PFSK-1 (cell line): ENCODE results near the gene DIAPH3.

ENCODE experiments used
- FOXP2 ChIP-seq: optimal IDR thresholded peaks from 2 replicates; pipeline ENCODE3; 2011; ENCODE audit warnings: borderline replicate concordance, control low read depth, inconsistent platforms; ENCODE audit not compliant: insufficient read depth; ENCODE audit errors: extremely low read length, extremely low read depth
- POLR2AphosphoS5 ChIP-seq: IDR thresholded peaks from 2 replicates; pipeline ENCODE4 v1.6.1; 2012; ENCODE audit warnings: low read depth, mild to moderate bottlenecking, control low read depth, low read length, moderate library complexity
- SIN3A ChIP-seq: IDR thresholded peaks from 2 replicates; pipeline ENCODE4 v1.6.1; 2012; ENCODE audit warnings: mild to moderate bottlenecking, low read length, moderate library complexity, borderline replicate concordance; ENCODE audit not compliant: insufficient read depth
- TAF1 ChIP-seq: IDR thresholded peaks from 2 replicates; pipeline ENCODE4 v1.6.1; 2012; ENCODE audit warnings: low read length, control low read depth, borderline replicate concordance; ENCODE audit not compliant: insufficient read depth
- TF ChIP-seq, protein P1 (sequence below), 2 experiments: IDR thresholded peaks; 2 replicates each; pipeline versions ENCODE4 v1.6.1 to v1.8.0; 2011 to 2012; ENCODE audit warnings: low read depth in 2 of 2, low read length in 2 of 2, control low read depth in 1 of 2, inconsistent platforms in 1 of 2, mild to moderate bottlenecking in 1 of 2, moderate library complexity in 1 of 2; ENCODE audit not compliant: insufficient read depth in 1 of 2

The DIAPH3 gene

DNA sequence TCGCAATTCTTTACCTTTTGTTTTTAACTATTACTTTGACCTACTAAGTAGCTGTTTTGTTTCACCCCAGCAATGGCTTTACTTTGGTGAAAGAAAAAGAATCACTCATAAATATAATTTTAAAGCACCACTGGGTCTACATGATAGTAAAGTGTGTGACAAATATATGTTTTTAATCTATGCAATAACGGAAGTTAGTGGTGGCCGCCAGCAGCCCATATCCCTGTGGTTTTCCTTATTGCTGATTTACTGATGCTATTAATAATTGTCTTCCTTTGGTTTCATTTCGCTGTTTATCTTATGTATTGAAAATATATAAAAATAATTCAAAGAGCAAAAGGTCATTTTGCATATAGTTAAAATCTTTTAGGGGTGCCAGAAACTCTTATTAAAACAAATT, 491.3 kb downstream of the DIAPH3 start:
- TF ChIP-seq, protein P1, sequence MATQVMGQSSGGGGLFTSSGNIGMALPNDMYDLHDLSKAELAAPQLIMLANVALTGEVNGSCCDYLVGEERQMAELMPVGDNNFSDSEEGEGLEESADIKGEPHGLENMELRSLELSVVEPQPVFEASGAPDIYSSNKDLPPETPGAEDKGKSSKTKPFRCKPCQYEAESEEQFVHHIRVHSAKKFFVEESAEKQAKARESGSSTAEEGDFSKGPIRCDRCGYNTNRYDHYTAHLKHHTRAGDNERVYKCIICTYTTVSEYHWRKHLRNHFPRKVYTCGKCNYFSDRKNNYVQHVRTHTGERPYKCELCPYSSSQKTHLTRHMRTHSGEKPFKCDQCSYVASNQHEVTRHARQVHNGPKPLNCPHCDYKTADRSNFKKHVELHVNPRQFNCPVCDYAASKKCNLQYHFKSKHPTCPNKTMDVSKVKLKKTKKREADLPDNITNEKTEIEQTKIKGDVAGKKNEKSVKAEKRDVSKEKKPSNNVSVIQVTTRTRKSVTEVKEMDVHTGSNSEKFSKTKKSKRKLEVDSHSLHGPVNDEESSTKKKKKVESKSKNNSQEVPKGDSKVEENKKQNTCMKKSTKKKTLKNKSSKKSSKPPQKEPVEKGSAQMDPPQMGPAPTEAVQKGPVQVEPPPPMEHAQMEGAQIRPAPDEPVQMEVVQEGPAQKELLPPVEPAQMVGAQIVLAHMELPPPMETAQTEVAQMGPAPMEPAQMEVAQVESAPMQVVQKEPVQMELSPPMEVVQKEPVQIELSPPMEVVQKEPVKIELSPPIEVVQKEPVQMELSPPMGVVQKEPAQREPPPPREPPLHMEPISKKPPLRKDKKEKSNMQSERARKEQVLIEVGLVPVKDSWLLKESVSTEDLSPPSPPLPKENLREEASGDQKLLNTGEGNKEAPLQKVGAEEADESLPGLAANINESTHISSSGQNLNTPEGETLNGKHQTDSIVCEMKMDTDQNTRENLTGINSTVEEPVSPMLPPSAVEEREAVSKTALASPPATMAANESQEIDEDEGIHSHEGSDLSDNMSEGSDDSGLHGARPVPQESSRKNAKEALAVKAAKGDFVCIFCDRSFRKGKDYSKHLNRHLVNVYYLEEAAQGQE (IDR thresholded peaks at IDR 0.05; ENCODE audit: insufficient read depth in 1 of 2, low read depth in 2 of 2, low read length in 2 of 2), result no peak
- TF ChIP-seq TAF1 (no peak), FOXP2 (no peak), POLR2AphosphoS5 (no peak), SIN3A (no peak)

DNA sequence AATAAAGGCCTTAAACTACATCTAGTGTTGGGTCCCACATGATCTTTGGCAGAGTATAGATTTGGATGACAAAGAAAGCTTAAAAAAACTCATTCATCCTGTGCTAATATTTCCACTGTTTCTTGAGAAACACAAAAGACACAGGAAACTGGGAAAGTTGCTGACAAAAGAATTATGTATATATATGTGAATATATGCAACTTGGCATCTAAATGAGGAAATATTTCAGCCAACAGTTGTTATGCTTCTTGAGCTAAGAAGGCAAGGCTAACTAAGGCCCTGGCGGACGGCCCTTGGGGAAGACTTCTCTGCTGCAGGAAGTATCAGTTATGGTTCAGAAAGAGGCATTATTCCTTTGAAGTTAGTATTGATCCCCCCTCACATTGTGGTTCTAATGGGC, 491.8 kb downstream of the DIAPH3 start:
- TF ChIP-seq FOXP2 (no peak), POLR2AphosphoS5 (no peak)

DNA sequence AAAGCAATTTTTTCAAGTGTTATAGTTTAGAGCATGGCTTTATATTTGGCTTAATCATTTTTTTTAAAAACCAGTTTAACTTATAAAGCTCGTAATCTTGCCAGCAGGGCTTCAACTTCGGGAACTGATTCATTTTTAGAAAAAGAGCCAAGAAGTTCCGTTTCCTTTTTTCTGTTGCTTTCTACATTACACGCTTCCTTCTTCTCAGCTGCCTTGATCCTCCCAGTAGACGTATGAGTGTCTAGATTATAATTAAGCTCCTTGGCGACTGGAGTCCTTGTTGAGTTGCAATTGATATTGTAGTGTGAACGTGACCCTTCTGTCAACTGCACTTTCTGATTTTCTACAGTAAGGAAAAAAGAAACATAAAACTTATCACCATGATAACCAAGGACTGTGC, 497.2 kb downstream of the DIAPH3 start:
- TF ChIP-seq POLR2AphosphoS5 (no peak), TAF1 (no peak), FOXP2 (no peak), SIN3A (no peak)
- TF ChIP-seq, protein P1 (IDR thresholded peaks at IDR 0.05; ENCODE audit: insufficient read depth in 1 of 2, low read depth in 2 of 2, low read length in 2 of 2), result no peak

DNA sequence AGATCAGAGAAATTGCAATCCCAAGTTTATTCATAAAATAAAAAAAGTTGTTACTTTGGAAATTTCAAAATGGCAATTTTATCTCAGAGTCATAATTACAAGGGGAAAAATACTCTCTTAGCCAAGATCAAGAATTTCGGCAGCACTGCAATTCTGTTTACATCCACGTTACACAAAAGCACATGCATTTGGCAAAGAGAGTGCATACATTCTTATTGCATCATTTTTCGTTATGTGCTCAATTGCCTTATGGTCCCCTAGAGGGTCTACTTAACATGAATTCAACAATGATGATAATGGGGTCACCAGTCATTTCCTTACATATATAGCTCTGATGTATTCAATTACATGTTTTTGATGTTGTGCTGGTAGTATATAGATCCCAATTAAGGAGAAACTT, 498.0 kb downstream of the DIAPH3 start:
- TF ChIP-seq, protein P1 (IDR thresholded peaks at IDR 0.05; ENCODE audit: insufficient read depth in 1 of 2, low read depth in 2 of 2, low read length in 2 of 2), result no peak
- TF ChIP-seq FOXP2 (no peak), SIN3A (no peak), POLR2AphosphoS5 (no peak), TAF1 (no peak)

DNA sequence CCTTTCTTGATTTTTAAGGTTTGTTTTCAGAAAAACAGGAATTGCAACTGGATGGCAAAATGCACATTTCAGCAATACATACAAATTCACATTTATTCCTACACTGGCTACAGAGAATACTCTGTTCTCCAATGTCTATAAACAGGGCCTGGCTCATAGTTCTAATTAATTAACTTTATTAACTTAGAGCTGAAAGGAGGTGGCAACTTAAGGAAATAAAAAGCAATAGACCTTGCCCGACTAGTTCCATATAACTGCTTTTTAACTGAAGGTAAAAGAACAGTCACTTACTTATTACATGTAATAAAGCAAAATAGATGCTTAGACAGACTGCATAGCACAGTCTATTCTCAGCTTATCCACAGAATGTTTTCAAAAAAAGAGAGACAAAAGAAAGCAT, 498.5 kb downstream of the DIAPH3 start:
- TF ChIP-seq POLR2AphosphoS5, result no peak
- TF ChIP-seq FOXP2, result no peak
- no peak for TF ChIP-seq TAF1
- TF ChIP-seq, protein P1 (IDR thresholded peaks at IDR 0.05; ENCODE audit: insufficient read depth in 1 of 2, low read depth in 2 of 2, low read length in 2 of 2), result no peak
- no peak for TF ChIP-seq SIN3A
